Tibial nerve (tissue), 4 donors: ENCODE data around the gene FRMPD1. TPM values are rescaled to one million over a fixed set of nuclear protein-coding genes. Genes with fewer than 3 reads are reported as not detected.

ENCODE experiments used
- DNase-seq, 2 donors: peaks; one replicate each; pipeline ENCODE4 v3.0.0-alpha.2; 2019; ENCODE audit warnings: low spot score in 2 of 2
- H3K27ac ChIP-seq, 4 donors: fragments of 200-600 bp; sonication (generic) in 3 of 4; one replicate each; pipeline ENCODE4 v1.5.1; 2017 to 2019; ENCODE audit warnings: mild to moderate bottlenecking in 1 of 4
- H3K27me3 ChIP-seq, 2 donors: fragments of 200-600 bp; sonication (generic) in 1 of 2; one replicate each; pipeline versions ENCODE4 v1.5.1 to v1.6.0; 2017 to 2019
- H3K36me3 ChIP-seq, 3 donors: fragments of 200-600 bp; sonication (generic); one replicate each; pipeline ENCODE4 v1.5.1; 2018 to 2019
- H3K4me1 ChIP-seq, 4 donors: fragments of 200-600 bp; sonication (generic) in 3 of 4; one replicate each; pipeline ENCODE4 v1.5.1; 2017 to 2019
- H3K4me3 ChIP-seq, 4 donors: fragments of 200-600 bp; sonication (generic) in 3 of 4; one replicate each; pipeline ENCODE4 v1.5.1; 2017 to 2019; ENCODE audit warnings: mild to moderate bottlenecking in 1 of 4, moderate library complexity in 1 of 4
- H3K9me3 ChIP-seq, 4 donors: fragments of 200-600 bp; sonication (generic) in 3 of 4; one replicate each; pipeline ENCODE4 v1.5.1; 2017 to 2019
- EP300 ChIP-seq, 2 donors: sonication (generic); formaldehyde crosslinking; IDR thresholded peaks; one replicate each; pipeline ENCODE4 v1.6.1; 2017; ENCODE audit warnings: antibody characterized with exemption in 2 of 2, mild to moderate bottlenecking in 1 of 2
- POLR2A ChIP-seq, 2 donors: fragments of 450-650 bp; IDR thresholded peaks; one replicate each; pipeline ENCODE4 v1.6.1; 2017; ENCODE audit warnings: antibody characterized with exemption in 2 of 2, mild to moderate bottlenecking in 2 of 2, moderate library complexity in 2 of 2
- WGBS, 2 donors: methylation state at CpG; one replicate each; pipeline ENCODE4 v1.1.5; 2018; 5-methylcytosine and 5-hydroxymethylcytosine counted together
- total RNA-seq, 4 donors: library from RNA; depleted of rRNA; stranded (reverse); fragments of >200 nt; gene quantifications; one replicate each; pipeline ENCODE4 v1.1.0, GENCODE V29; 2016
- TF ChIP-seq, protein P1 (sequence below), 5 experiments: fragments of 200-600 bp in 3 of 5; fragments of 450-650 bp in 2 of 5; sonication (generic) in 3 of 5; IDR thresholded peaks; one replicate each; pipeline ENCODE4 v1.5.1; 2016 to 2019; ENCODE audit warnings: antibody characterized with exemption in 5 of 5, mild to moderate bottlenecking in 3 of 5, moderate library complexity in 2 of 5

The FRMPD1 gene
- total RNA-seq, 4 donors from 2014 or later: 0.30 to 1.6 (median 0.42) TPM; not detected in 1

DNA sequence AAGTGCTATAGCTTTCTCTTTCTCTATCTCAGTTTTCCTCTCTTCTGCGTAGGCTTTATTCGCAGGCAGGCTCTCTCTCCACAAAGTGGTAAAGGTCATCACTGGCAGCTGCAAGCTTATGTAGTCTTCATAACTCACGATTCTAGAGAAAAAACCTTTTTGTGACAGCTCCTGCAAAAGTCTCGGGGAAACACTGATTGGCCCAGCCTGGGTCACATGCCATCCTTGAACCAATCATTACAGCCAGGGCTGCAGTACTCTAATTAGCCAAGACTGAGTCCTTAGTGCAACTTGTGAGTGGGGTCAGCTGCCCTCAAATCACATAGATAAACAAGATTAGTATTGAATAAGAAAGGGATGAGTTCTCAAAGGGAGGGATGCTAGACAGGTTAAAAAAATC, 18.3 kb upstream of the FRMPD1 start:
- no peaks in the 10 kb centered on the region for H3K9me3 ChIP-seq
- no peak for TF ChIP-seq EP300 (IDR thresholded peaks at IDR 0.05)
- TF ChIP-seq, protein P1, sequence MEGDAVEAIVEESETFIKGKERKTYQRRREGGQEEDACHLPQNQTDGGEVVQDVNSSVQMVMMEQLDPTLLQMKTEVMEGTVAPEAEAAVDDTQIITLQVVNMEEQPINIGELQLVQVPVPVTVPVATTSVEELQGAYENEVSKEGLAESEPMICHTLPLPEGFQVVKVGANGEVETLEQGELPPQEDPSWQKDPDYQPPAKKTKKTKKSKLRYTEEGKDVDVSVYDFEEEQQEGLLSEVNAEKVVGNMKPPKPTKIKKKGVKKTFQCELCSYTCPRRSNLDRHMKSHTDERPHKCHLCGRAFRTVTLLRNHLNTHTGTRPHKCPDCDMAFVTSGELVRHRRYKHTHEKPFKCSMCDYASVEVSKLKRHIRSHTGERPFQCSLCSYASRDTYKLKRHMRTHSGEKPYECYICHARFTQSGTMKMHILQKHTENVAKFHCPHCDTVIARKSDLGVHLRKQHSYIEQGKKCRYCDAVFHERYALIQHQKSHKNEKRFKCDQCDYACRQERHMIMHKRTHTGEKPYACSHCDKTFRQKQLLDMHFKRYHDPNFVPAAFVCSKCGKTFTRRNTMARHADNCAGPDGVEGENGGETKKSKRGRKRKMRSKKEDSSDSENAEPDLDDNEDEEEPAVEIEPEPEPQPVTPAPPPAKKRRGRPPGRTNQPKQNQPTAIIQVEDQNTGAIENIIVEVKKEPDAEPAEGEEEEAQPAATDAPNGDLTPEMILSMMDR (IDR thresholded peaks at IDR 0.05): no peak
- no peak for TF ChIP-seq POLR2A (IDR thresholded peaks at IDR 0.05)
- H3K27me3 ChIP-seq: peaks cover 0 to 5% of the 10 kb centered on the region in 2 donors
- DNase-seq: no peak
- no peak overlapping the region for H3K27ac ChIP-seq
- H3K4me3 ChIP-seq: no peak overlapping the region
- H3K36me3 ChIP-seq: no peaks in the 10 kb centered on the region
- 45 to 58% methylated on average over 4 of the region's 4 CpGs for WGBS, 2 donors
- no peaks in the 10 kb centered on the region for H3K4me1 ChIP-seq

DNA sequence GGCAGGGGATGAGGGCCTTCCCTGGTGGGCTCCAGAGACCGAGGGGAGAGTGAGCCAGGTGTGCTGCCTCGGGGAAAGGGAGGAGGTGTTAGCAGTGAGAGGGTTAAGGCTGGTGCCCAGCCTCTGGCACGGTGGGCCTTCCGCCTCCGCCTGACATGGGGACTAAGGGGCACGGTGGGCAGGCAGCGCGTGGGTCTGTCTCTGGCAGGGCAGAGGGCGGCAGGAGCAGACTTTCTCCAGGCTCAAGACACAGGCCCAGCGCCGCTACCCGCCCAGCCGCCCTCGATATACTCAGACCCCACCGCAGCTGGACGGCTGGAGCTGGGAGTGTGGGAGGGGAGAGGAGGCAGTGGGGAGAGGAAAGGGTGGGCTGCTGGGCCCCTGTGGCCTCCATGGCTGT, 14.9 kb upstream of the FRMPD1 start:
- WGBS, 2 donors: 72 to 75% methylated on average over 16 of the region's 16 CpGs
- no peaks in the 10 kb centered on the region for H3K9me3 ChIP-seq

DNA sequence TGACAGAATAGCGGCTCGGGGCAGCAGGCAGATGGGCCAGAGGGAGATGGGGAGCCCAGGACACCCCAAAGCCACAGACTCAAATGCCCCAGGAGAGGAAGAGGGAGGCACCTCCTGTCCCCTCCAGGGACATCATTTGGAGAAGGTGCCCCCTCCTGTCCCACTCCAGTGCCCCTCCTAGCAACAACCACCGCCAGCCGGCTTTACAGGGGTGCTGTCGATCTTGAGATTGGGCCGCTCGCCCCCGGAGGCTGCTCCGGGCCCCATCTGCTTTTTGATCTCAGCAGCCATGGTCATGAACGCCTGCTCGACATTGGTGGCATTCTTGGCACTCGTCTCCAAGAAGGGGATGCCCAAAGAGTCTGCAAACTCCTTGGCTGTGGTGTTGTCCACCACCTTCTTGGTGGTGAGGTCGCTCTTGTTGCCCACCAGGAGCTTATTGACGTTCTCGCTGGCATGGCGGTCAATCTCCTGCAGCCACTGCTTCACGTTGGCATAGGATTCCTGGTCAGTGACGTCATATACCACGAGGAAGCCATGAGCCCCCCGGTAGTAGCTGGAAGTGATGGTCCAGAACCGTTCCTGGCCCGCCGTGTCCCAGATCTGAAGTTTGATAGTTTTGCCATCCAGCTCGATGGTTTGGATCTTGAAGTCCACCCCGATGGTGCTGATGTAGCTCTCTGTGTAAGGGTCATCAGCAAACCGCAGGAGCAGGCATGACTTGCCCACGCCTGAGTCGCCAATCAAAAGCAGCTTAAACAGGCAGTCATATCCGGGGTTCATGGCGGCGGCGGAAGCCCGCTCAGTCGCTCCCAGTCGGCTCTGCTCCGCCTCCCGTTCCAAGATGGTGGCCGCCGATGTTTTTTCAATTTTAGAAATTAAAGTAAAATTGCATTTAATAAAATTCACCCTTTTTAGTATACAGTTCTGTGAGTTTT, 14.0 kb upstream of the FRMPD1 start:
- TF ChIP-seq, protein P1 (IDR thresholded peaks at IDR 0.05): no peak
- no peak for TF ChIP-seq EP300 (IDR thresholded peaks at IDR 0.05)
- TF ChIP-seq POLR2A (IDR thresholded peaks at IDR 0.05): no peak
- WGBS, 2 donors: 96% methylated on average over 36 to 38 of the region's 39 CpGs

More for the DNA sequence above, 14.9 kb upstream of the FRMPD1 start:
- Histone ChIP-seq H3K27me3 (peaks cover 0 to 5% of the 10 kb centered on the region in 2 donors), H3K36me3 (no peaks in the 10 kb centered on the region), H3K27ac (no peak overlapping the region), H3K4me1 (no peaks in the 10 kb centered on the region), H3K4me3 (no peak overlapping the region)
- no peak for DNase-seq
- TF ChIP-seq POLR2A (IDR thresholded peaks at IDR 0.05) (no peak), EP300 (IDR thresholded peaks at IDR 0.05) (no peak)
- TF ChIP-seq, protein P1 (IDR thresholded peaks at IDR 0.05): no peak

DNA sequence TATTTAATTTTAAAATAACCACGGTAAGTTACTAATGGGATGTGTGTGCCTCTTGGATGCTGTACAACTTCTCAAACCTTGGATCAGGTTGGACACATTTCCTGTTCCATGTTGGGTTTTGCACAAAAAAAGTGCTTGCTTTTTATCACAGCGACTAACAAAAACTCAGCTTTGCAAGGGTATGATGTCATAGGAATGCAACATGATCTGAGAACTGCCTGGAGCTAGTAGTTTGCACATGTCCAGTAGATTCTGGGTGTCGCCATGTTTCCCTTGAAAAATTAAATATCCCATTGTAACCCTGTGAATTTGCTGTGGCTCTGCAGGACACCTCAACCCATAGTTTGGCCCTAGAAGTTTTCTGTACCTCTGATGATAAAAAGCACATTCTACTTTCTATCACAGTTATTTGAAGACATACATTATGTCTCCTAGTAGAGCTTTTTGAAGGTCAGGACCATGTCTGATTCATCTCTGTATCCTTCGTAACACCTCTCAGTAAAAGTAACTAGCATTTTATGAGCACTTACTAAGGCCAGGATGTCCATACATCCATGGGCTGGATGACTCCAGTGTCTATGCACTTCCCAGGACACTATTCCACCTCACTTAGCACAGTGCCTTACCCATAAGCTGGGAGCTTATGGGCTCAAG, 11.5 kb upstream of the FRMPD1 start:
- Histone ChIP-seq H3K27ac (no peak overlapping the region), H3K36me3 (no peaks in the 10 kb centered on the region), H3K4me3 (no peak overlapping the region), H3K27me3 (peaks cover 0 to 5% of the 10 kb centered on the region in 2 donors), H3K4me1 (no peaks in the 10 kb centered on the region), H3K9me3 (no peaks in the 10 kb centered on the region)
- DNase-seq: no peak
- TF ChIP-seq EP300 (IDR thresholded peaks at IDR 0.05) (no peak), POLR2A (IDR thresholded peaks at IDR 0.05) (no peak)
- TF ChIP-seq, protein P1 (IDR thresholded peaks at IDR 0.05): no peak
- 50 to 66% methylated on average over 4 of the region's 4 CpGs for WGBS, 2 donors

More for the DNA sequence above, 14.0 kb upstream of the FRMPD1 start:
- H3K4me1 ChIP-seq: no peaks in the 10 kb centered on the region
- DNase-seq: no peak
- H3K27ac ChIP-seq: no peak overlapping the region
- H3K36me3 ChIP-seq: no peaks in the 10 kb centered on the region
- H3K9me3 ChIP-seq: no peaks in the 10 kb centered on the region
- no peak overlapping the region for H3K4me3 ChIP-seq
- H3K27me3 ChIP-seq: peaks cover 0 to 5% of the 10 kb centered on the region in 2 donors

DNA sequence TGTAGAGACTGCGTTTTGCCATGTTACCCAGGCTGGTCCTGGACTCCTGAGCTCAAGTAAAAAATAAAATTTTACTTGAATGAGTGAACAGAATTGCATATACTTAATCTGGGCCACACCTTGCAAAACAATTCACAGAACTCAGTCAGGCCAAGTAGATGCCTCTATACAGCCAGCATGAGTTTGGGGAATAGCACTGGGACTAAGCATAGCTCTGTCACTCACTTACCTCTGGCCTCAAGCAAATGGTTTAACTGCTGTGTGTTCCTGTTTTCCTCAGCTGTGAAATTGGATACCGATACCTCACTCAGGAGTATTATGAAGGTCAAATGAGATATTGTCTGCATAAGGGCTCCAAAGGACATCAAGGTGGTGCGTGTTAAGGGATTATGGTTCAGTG, 10.9 kb upstream of the FRMPD1 start:
- Histone ChIP-seq H3K27ac (no peak overlapping the region), H3K36me3 (no peaks in the 10 kb centered on the region), H3K27me3 (peaks cover 0 to 5% of the 10 kb centered on the region in 2 donors), H3K4me3 (no peak overlapping the region), H3K4me1 (no peaks in the 10 kb centered on the region), H3K9me3 (no peaks in the 10 kb centered on the region)
- no peak for TF ChIP-seq EP300 (IDR thresholded peaks at IDR 0.05)
- no peak for TF ChIP-seq POLR2A (IDR thresholded peaks at IDR 0.05)
- TF ChIP-seq, protein P1 (IDR thresholded peaks at IDR 0.05): no peak
- WGBS, 2 donors: 80 to 87% methylated on average over 3 of the region's 3 CpGs
- no peak for DNase-seq
